Measurements from ENCODE around the gene VPS8.

GRCh38 chr3:184806567-184807271 is 5.2 kb upstream of the VPS8 start:
- no peak for TF ChIP-seq CTCF (IDR thresholded peaks at IDR 0.05; ENCODE audit: low read depth, low read length, missing input control)
- no peak for TF ChIP-seq NR2F2 (IDR thresholded peaks at IDR 0.05)
- no peak for TF ChIP-seq FOXA1 (IDR thresholded peaks at IDR 0.05)

Measured in liver (tissue), 3 donors.